KMS-11 (cell line): ENCODE data around the gene REXO2.

Source experiments
- H2AFZ ChIP-seq: fragments of 200-600 bp; sonication (generic); 2 replicates; pipeline ENCODE4 v1.6.1; 2016; ENCODE audit warnings: antibody characterized with exemption, mixed run types, low read depth
- H3K27ac ChIP-seq: fragments of 200-600 bp; sonication (generic); 2 replicates; pipeline ENCODE4 v1.6.1; 2016; ENCODE audit warnings: mild to moderate bottlenecking, mixed run types
- H3K27me3 ChIP-seq: fragments of 200-600 bp; sonication (generic); 2 replicates; pipeline ENCODE4 v1.6.1; 2017; ENCODE audit warnings: mild to moderate bottlenecking, low read depth, mixed run types, moderate library complexity; ENCODE audit not compliant: insufficient read depth
- H3K36me3 ChIP-seq: fragments of 200-600 bp; sonication (generic); 2 replicates; pipeline ENCODE4 v1.6.1; 2017; ENCODE audit warnings: mild to moderate bottlenecking, mixed run types; ENCODE audit not compliant: insufficient read depth
- H3K4me1 ChIP-seq: fragments of 200-600 bp; sonication (generic); 2 replicates; pipeline ENCODE4 v1.6.1; 2016; ENCODE audit warnings: mild to moderate bottlenecking, low read depth, mixed run types; ENCODE audit not compliant: poor library complexity, severe bottlenecking
- H3K4me2 ChIP-seq: fragments of 200-600 bp; sonication (generic); 2 replicates; pipeline ENCODE4 v1.7.0; 2016; ENCODE audit warnings: mild to moderate bottlenecking, mixed run types
- H3K4me3 ChIP-seq: fragments of 200-600 bp; sonication (generic); IDR thresholded peaks from 2 replicates; pipeline ENCODE4 v1.6.1; 2017; ENCODE audit warnings: low read depth, low read length, mixed read lengths; ENCODE audit not compliant: insufficient read depth
- H3K79me2 ChIP-seq: fragments of 200-600 bp; sonication (generic); 2 replicates; pipeline ENCODE4 v1.6.1; 2016; ENCODE audit warnings: low read depth, mixed run types; ENCODE audit not compliant: insufficient read depth
- H3K9ac ChIP-seq: fragments of 200-600 bp; sonication (generic); 2 replicates; pipeline ENCODE4 v1.6.1; 2016; ENCODE audit warnings: mild to moderate bottlenecking, mixed run types
- H4K20me1 ChIP-seq: fragments of 200-600 bp; sonication (generic); 2 replicates; pipeline ENCODE4 v1.6.1; 2016; ENCODE audit warnings: mild to moderate bottlenecking, mixed run types; ENCODE audit not compliant: insufficient read depth
- TF ChIP-seq, protein P1 (sequence below): fragments of 200-600 bp; sonication (generic); conservative IDR thresholded peaks from 2 replicates; pipeline ENCODE4 v1.6.1; 2017; ENCODE audit warnings: low read depth, mild to moderate bottlenecking, antibody characterized with exemption, low read length, moderate library complexity, mixed read lengths

The REXO2 gene

DNA sequence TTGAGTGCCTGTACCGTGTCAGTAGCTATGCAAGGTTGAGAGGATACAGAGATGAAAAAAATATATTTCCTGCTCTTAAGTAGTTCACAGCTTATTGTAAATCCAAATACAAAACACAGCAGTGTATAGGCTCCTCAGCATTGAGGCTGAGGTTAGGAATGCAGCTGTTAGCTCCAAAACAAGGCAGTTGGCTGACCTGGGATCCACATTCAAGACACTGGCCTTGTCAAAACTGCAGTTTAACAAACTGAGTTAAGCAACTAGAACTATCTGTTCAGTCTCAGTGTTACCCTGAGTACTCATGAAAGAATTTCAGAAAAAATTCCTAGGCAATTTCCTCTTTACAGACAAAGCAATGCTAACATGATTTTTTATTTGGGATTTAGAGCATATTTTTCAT is 42.8 kb downstream of the REXO2 start:
- TF ChIP-seq, protein P1, sequence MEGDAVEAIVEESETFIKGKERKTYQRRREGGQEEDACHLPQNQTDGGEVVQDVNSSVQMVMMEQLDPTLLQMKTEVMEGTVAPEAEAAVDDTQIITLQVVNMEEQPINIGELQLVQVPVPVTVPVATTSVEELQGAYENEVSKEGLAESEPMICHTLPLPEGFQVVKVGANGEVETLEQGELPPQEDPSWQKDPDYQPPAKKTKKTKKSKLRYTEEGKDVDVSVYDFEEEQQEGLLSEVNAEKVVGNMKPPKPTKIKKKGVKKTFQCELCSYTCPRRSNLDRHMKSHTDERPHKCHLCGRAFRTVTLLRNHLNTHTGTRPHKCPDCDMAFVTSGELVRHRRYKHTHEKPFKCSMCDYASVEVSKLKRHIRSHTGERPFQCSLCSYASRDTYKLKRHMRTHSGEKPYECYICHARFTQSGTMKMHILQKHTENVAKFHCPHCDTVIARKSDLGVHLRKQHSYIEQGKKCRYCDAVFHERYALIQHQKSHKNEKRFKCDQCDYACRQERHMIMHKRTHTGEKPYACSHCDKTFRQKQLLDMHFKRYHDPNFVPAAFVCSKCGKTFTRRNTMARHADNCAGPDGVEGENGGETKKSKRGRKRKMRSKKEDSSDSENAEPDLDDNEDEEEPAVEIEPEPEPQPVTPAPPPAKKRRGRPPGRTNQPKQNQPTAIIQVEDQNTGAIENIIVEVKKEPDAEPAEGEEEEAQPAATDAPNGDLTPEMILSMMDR: no peak
- H4K20me1 ChIP-seq: no peaks in the 10 kb centered on the region
- no peak overlapping the region for H3K9ac ChIP-seq
- no peak overlapping the region for H3K4me3 ChIP-seq
- H3K79me2 ChIP-seq: no peaks in the 10 kb centered on the region
- H3K4me1 ChIP-seq: no peaks in the 10 kb centered on the region
- H3K27ac ChIP-seq: no peak overlapping the region
- H2AFZ ChIP-seq: no peak overlapping the region
- no peaks in the 10 kb centered on the region for H3K27me3 ChIP-seq
- no peak overlapping the region for H3K4me2 ChIP-seq
- no peaks in the 10 kb centered on the region for H3K36me3 ChIP-seq

DNA sequence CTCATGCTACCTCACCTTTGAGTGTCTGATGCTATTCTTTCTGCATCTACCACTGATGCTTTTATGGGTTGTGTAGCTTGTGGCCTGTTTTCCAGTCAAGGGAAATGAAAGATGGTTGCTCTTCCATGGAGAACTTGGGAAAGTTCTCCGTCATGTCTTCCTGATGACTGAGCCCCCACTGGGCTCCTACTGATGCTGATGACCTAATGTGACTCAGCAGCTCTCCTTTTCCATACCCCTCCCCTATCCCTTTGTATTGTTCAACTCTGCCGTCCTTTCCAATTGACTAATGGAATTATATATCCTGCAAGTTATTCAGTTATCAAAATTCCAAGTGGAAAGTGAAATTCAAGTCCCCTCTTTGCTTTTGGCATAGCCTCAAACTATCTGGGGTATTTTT is 44.7 kb downstream of the REXO2 start:
- H3K27ac ChIP-seq: no peak overlapping the region
- no peak overlapping the region for H3K9ac ChIP-seq
- TF ChIP-seq, protein P1: no peak
- no peak overlapping the region for H3K4me2 ChIP-seq
- H3K4me3 ChIP-seq: no peak overlapping the region
- no peaks in the 10 kb centered on the region for H4K20me1 ChIP-seq
- H2AFZ ChIP-seq: no peak overlapping the region
- no peaks in the 10 kb centered on the region for H3K27me3 ChIP-seq
- H3K79me2 ChIP-seq: no peaks in the 10 kb centered on the region
- no peaks in the 10 kb centered on the region for H3K4me1 ChIP-seq
- H3K36me3 ChIP-seq: no peaks in the 10 kb centered on the region

DNA sequence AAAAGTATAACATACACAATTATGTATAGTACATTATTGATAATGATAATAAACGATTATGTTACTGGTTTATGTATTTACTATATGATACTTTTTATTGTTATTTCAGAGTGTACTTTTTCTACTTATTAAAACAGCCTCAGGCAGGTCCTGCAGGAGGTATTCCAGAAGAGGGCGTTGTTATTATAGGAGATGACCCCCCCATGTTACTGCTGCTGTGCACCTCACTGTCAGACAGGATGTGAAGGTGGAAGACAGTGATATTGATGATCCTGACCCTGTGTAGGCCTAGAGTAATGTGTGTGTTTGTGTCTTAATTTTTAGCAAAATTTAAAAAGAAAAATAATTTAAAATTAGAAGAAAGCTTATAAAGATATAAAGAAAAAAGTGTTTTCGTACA is 57.6 kb downstream of the REXO2 start:
- Histone ChIP-seq H3K4me3 (no peak overlapping the region), H3K27me3 (no peaks in the 10 kb centered on the region), H3K27ac (no peak overlapping the region), H4K20me1 (no peaks in the 10 kb centered on the region), H3K9ac (no peak overlapping the region), H3K4me2 (no peak overlapping the region), H2AFZ (no peak overlapping the region), H3K36me3 (no peaks in the 10 kb centered on the region), H3K4me1 (no peaks in the 10 kb centered on the region), H3K79me2 (no peaks in the 10 kb centered on the region)
- TF ChIP-seq, protein P1: no peak

GRCh38 chr11:114499756-114500155 is 60.5 kb downstream of the REXO2 start:
- H4K20me1 ChIP-seq: no peaks in the 10 kb centered on the region
- H3K27me3 ChIP-seq: no peaks in the 10 kb centered on the region
- TF ChIP-seq, protein P1: no peak
- no peak overlapping the region for H3K4me3 ChIP-seq
- no peaks in the 10 kb centered on the region for H3K79me2 ChIP-seq
- no peak overlapping the region for H3K9ac ChIP-seq
- no peaks in the 10 kb centered on the region for H3K4me1 ChIP-seq
- no peaks in the 10 kb centered on the region for H3K36me3 ChIP-seq
- H3K27ac ChIP-seq: no peak overlapping the region
- H2AFZ ChIP-seq: no peak overlapping the region
- no peak overlapping the region for H3K4me2 ChIP-seq
